GM18507 (cell line): ENCODE measurements around the gene MRTO4.
"Not testable (repeated sequence)": the region's sequence is repeated elsewhere in the genome, so short reads cannot be mapped to it uniquely, and the experiment has no call there.

ENCODE experiments used
- DNase-seq: peaks from one replicate; pipeline ENCODE4 v3.0.0; 2011; ENCODE audit warnings: low read depth; ENCODE audit not compliant: insufficient read length; ENCODE audit errors: extremely low spot score
- FAIRE-seq: peaks from 2 replicates; lab custom pipeline; 2011; peaks lifted over from hg19 to GRCh38; lab: Jason Lieb, UNC

Gene MRTO4

DNA sequence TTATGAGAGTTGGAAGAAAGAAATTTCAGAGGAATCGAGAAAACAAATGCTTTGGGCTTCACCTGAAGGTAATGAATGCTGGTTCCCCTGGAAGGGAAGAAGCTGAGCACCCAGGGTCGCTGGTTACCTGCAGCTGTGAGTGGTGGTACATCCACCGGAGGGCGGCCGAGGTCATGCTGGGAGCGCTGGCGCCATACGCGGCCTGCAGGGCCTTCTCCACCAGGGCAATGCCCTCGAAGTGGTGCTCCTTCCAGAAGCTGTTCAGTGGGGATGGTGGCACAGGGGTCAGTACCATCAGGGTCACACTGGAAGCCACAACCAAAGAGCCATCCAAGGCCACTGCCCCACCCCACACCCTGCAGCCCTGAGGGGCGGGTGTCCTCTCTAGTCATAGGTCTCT is 16.8 kb downstream of the MRTO4 start:
- FAIRE-seq (no peak), DNase-seq (no peak)

DNA sequence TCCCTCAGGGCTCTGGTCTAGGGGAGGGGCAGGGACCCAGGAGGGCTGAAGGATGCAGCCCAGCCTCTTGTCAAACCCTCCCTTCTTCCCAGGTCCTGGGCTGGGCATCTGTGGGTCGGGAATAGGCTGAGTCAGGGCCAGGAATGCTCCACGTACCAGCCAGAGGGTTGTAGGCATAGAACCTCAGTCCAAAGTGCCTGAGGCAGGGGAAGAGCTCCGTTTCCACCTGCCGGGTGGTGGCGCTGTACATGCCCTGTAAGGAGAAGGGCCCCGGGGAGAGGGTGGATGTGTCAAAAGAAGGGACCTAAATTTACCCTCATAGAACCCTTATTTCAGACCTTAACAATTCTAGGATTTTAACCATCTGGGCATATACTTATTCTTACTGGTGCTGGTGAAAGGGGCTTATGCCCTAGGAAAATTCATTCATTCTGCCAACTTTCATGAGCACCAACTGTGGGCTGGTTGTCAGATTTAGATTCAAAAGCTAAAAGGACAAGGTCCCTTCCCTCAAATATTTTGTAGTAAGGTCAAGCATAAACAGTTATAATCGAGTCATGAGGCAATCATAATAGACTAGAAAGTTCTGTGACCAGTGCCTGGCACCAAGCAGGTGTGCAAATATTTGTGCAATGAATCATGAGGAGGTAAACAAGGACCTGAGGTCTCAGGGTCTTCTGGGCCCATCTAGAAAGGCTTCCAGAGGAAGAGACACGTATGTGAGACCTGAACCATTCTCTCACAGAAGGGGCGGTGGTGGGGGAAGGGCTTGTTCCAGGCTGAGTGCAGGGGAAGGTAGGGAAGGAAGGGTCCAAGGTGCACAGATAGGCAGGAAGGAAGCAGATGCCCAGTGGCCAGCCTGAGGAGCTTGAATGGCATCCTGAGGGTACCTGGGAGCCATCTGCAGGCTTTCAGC is 18.1 kb downstream of the MRTO4 start:
- not testable (repeated sequence) for DNase-seq
- peak; percentile 69 for FAIRE-seq

DNA sequence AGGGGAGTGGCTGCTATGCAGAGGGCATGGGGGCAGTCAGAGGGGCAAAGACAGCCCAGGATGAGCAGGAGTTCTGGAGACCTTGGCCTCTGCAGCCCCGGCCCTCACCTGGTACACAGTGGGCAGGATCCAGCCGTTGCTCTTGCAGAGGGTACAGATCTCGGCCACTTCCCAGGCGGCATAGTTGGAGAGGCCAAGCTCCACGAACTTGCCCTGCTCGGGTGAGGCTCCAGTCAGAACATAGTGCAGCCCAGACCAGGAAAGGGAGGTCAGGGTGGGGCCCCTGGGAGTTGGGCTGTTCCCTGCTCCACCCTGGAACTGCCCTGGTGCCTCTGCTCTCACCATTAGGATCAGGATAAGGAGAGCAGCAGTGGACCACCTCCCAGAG is 18.7 kb downstream of the MRTO4 start:
- DNase-seq, FAIRE-seq: not testable (repeated sequence)

GRCh38 chr1:19272064-19272463 is 20.5 kb downstream of the MRTO4 start:
- DNase-seq (no peak), FAIRE-seq (no peak)

GRCh38 chr1:19273106-19273843 is 21.7 kb downstream of the MRTO4 start:
- no peak for FAIRE-seq
- DNase-seq: no peak

DNA sequence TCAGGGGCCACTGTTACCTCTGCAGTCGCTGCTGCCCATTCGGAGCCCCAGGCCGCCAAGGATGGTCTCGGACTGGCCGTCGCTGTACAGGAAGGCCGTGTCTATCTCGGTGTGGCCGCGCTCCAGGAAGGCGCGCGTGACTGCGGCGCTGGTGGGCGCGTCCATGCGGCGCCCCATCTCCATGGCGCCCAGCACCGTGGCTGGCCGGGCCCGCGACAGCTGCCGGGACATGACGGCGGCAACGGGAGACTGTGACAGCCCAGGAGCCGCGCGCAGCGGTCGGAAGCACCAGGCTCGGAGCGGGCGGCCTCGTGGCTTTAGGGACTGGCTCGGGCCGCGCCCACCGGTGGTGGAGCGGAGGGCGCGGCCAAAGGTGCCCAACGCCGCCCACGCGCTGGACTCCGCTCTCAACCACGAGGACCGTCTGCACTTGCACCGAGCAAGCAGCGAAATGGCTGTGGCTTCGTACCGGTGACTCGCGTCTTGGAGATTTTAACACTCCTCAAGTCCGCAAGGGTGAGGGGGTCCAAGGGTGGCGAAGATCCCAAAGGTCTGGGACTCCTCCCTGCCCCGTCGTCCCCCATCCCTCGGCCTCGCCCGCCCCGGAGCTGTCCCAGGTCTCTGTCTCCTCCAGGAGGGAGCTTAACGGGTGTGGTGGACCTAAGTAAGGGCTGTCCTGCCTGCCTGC is 22.4 kb downstream of the MRTO4 start:
- FAIRE-seq, DNase-seq: not testable (repeated sequence)

- DNase-seq (no peak), FAIRE-seq (no peak)
These were observed 23.0 kb downstream of the MRTO4 start for GRCh38 chr1:19274636-19275035.

DNA sequence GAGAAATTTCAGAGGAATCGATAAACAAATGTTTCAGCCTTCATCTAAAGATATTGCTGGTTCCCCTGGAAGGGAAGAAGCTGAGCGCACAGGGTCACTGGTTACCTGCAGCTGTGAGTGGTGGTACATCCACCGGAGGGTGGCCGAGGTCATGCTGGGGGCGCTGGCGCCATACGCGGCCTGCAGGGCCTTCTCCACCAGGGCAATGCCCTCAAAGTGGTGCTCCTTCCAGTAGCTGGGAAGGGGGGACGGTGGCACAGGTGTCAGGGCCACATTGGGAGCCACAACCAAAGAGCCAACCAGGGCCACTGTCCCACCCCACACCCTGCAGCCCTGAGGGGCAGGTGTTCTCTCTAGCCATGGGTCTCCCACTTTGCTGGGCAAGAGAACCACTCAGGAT is 32.3 kb downstream of the MRTO4 start:
- DNase-seq (no peak), FAIRE-seq (no peak)

- no peak for DNase-seq
- FAIRE-seq: no peak
These were observed 33.3 kb downstream of the MRTO4 start for GRCh38 chr1:19284881-19285280.

GRCh38 chr1:19285366-19285765 is 33.8 kb downstream of the MRTO4 start:
- not testable (repeated sequence) for FAIRE-seq

DNA sequence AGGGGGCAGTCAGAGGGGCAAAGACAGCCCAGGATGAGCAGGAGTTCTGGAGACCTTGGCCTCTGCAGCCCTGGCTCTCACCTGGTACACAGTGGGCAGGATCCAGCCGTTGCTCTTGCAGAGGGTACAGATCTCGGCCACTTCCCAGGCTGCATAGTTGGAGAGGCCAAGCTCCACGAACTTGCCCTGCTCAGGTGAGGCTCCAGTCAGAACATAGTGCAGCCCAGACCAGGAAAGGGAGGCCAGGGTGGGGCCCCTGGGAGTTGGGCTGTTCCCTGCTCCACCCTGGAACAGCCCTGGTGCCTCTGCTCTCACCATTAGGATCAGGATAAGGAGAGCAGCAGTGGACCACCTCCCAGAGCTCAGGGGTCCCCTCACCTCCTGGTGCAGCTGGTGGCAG is 34.2 kb downstream of the MRTO4 start:
- not testable (repeated sequence) for FAIRE-seq, DNase-seq

More at GRCh38 chr1:19285366-19285765, 33.8 kb downstream of the MRTO4 start:
- DNase-seq: not testable (repeated sequence)

GRCh38 chr1:19287436-19288185 is 36.0 kb downstream of the MRTO4 start:
- FAIRE-seq: no peak
- no peak for DNase-seq

GRCh38 chr1:19288324-19289241 is 37.0 kb downstream of the MRTO4 start, which contains the start of gene AKR7A3:
Gene AKR7A3 (minus strand): TSS chr1:19288770. CDS start chr1:19288709, 61 bp downstream.
- DNase-seq, FAIRE-seq: not testable (repeated sequence)

- DNase-seq (no peak), FAIRE-seq (no peak)
These were observed 37.6 kb downstream of the MRTO4 start for GRCh38 chr1:19289244-19289643.

DNA sequence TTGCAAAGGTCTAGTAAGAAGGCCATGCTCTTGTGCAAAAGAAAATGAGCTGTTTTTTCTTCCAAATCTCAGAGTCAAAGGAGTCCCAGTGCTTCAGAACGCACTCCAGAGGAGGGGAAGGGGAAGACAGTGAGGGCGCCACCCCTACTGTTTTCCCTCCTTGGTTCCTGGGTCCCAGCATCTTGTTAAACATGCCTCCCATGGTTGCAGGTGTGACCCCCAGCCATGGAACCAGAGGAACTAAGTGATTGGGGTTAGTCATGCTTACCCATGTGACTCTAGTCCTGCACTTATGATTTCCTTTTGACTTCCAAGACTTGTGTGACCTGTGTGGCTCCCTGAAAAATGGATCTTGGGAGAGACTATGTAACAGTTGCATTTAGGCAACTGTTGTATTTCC is 43.0 kb downstream of the MRTO4 start:
- DNase-seq (no peak), FAIRE-seq (no peak)

- DNase-seq: no peak
- no peak for FAIRE-seq
These were observed 48.6 kb downstream of the MRTO4 start for GRCh38 chr1:19300211-19300610.

- FAIRE-seq, DNase-seq: not testable (repeated sequence)
These were observed 52.5 kb downstream of the MRTO4 start for GRCh38 chr1:19304081-19304480.

- no peak for FAIRE-seq
- no peak for DNase-seq
These were observed 54.3 kb downstream of the MRTO4 start for GRCh38 chr1:19305880-19306279.
